HG03469 (cell line): ENCODE results near the gene ME3.
A peak's percentile ranks its signal among the peaks of the same experiment; 100 is the strongest.
"Not testable (repeated sequence)": the region's sequence is repeated elsewhere in the genome, so short reads cannot be mapped to it uniquely, and the experiment has no call there.

ENCODE experiments used
- ATAC-seq: cut with Tn5 transposase; IDR thresholded peaks from one replicate; pipeline ENCODE4 v1.9.1; 2021; ENCODE audit warnings: mild to moderate bottlenecking, moderate library complexity, moderate number of reproducible peaks; ENCODE audit not compliant: unreplicated experiment

Gene ME3

GRCh38 chr11:86666193-86666592 is 6.2 kb downstream of the ME3 start:
- no peak for ATAC-seq

GRCh38 chr11:86664930-86665329 is 7.5 kb downstream of the ME3 start:
- no peak for ATAC-seq

GRCh38 chr11:86663761-86664160 is 8.7 kb downstream of the ME3 start:
- no peak for ATAC-seq

GRCh38 chr11:86663291-86663690 is 9.1 kb downstream of the ME3 start:
- no peak for ATAC-seq

- ATAC-seq: no peak
Observed at GRCh38 chr11:86660736-86661135, 11.7 kb downstream of the ME3 start.

- ATAC-seq: no peak
Observed at GRCh38 chr11:86660088-86660487, 12.3 kb downstream of the ME3 start.

GRCh38 chr11:86658534-86658933 is 13.9 kb downstream of the ME3 start:
- ATAC-seq: no peak

GRCh38 chr11:86645212-86645611 is 27.2 kb downstream of the ME3 start:
- ATAC-seq: not testable (repeated sequence)

- no peak for ATAC-seq
Observed at GRCh38 chr11:86644291-86644690, 28.1 kb downstream of the ME3 start.

GRCh38 chr11:86641537-86642261 is 30.7 kb downstream of the ME3 start:
- ATAC-seq: no peak

- ATAC-seq: no peak
Observed at GRCh38 chr11:86639137-86639536, 33.3 kb downstream of the ME3 start.

GRCh38 chr11:86638673-86639072 is 33.7 kb downstream of the ME3 start:
- no peak for ATAC-seq

GRCh38 chr11:86637988-86638387 is 34.4 kb downstream of the ME3 start:
- ATAC-seq: peak; percentile 66

- no peak for ATAC-seq
Observed at GRCh38 chr11:86636275-86636674, 36.1 kb downstream of the ME3 start.

- ATAC-seq: peak; percentile 39
Observed at GRCh38 chr11:86632499-86633269, 39.7 kb downstream of the ME3 start.

GRCh38 chr11:86630229-86630981 is 42.0 kb downstream of the ME3 start:
- no peak for ATAC-seq

GRCh38 chr11:86629045-86629706 is 43.2 kb downstream of the ME3 start:
- ATAC-seq: no peak

GRCh38 chr11:86627776-86628455 is 44.5 kb downstream of the ME3 start:
- ATAC-seq: no peak

GRCh38 chr11:86625981-86626380 is 46.4 kb downstream of the ME3 start:
- ATAC-seq: no peak

- no peak for ATAC-seq
Observed at GRCh38 chr11:86625544-86625943, 46.9 kb downstream of the ME3 start.

- no peak for ATAC-seq
Observed at GRCh38 chr11:86624366-86624765, 48.0 kb downstream of the ME3 start.
